GM18505 (cell line): ENCODE measurements around the gene PLPP4.

ENCODE experiments used
- ATAC-seq: cut with Tn5 transposase; IDR thresholded peaks from one replicate; pipeline ENCODE4 v1.9.1; 2021; ENCODE audit not compliant: unreplicated experiment
- POLR2A ChIP-seq: IDR thresholded peaks from 4 replicates; pipeline ENCODE4 v1.6.1; 2011; ENCODE audit warnings: borderline replicate concordance; ENCODE audit not compliant: insufficient read depth, insufficient read length; ENCODE audit errors: extremely low read depth

Gene PLPP4

DNA sequence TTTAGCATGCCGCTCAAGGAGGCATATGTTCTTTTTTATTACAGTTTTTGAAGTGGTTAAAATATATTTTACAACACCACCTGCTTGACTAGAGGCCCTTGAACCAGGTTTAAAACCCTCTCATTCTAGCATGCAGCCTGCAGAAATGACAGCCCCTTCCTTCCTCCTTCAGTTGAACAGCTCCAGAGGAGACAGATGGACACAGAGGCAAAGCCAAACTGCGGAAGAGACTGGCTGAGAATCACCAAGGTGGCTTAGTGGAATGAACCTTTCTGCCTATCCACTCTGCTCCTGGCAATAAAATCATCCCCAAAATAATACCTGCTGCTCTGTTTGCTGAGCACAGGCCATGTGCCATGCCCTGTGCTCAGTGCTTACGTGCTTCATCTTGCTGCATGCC, 23.9 kb upstream of the PLPP4 start:
- TF ChIP-seq POLR2A = no peak
- no peak for ATAC-seq

DNA sequence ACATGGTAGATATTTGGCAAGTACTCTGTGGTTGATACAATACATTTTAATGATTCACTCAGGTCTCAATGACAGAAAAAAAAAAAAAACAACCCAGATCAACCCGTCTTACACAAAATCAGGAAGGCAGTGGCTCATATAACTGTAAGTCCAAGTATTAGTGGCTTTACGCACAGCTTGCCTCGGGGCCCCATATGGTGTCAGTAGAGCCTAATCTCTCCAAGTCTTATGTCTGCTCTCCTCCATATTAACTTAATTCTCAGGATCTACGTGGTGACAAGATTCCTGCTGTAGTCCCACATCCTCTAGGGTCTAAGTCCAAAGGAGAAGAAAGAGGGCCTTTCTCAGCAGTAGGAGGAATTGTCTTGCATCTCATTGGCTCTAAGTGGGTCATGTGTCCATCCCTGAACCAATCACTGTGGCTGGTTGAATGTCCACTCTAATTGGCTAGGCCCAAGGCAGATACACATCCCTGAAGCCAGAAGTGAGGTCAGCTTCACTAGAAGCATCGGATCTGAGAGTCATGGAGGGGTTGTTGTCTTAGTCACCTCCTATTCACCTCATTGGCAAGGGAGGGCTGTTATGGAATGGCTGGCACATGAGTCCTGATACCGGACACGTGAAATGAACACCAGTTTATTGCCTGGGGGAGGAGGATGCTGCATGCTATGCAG, 20.5 kb upstream of the PLPP4 start:
- no peak for ATAC-seq
- TF ChIP-seq POLR2A = no peak

DNA sequence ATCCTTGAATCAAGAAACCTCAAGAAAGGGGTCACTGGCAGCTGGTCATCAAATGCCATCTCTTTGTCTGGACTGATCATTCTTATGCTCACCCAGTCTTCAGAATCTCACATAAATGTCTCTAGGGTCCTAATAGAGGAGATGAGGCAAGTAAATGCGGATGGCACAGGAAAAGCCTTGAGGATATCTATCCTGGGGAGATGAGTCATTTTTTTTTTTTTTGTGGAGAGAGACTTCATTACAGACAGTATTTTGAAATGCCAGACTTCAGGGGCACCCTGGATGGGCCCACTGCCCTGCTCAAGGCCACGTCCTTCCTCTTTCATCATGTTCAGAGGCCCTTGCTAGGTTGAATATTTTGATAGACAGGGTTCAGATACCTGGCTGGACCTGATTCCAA, 19.5 kb upstream of the PLPP4 start:
- no peak for ATAC-seq
- no peak for TF ChIP-seq POLR2A

DNA sequence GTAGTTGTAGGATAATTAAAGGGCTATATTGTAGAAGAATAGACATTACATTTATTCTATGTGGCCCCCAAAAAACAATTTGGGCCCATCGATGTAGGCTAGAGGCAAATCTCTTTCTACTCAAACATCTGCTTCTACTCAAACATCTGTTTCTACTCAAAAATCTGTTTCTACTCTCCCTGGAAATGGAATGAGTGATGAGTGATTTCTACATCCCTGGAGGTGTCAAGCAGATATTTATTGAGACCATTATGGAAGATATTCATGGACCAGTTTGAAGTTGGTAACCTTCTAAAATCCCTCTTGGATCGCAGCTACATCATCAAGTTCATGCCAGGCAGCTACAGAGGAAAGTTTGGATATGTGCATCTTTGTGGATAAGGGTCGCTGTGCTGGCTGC, 5.1 kb upstream of the PLPP4 start:
- no peak for TF ChIP-seq POLR2A
- no peak for ATAC-seq

DNA sequence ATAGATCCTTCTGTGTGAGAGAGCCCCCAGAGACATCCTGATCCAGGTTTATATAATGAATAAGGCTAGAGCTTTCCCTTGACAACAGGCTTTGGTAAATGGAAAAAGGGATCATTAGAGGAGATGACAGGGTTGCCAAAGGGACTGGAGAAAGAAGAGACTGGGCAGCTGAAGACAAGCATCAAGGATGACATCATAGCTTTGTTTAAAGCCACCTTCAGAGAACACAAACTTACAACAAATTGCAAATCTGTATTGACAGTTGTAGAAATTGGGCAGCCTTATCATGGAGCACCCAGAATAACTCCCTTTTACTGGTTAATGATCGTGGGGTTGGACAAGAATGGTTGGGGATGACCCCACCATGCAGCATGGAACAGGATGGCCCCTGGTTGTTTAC, 3.7 kb upstream of the PLPP4 start:
- ATAC-seq = no peak
- TF ChIP-seq POLR2A = no peak

DNA sequence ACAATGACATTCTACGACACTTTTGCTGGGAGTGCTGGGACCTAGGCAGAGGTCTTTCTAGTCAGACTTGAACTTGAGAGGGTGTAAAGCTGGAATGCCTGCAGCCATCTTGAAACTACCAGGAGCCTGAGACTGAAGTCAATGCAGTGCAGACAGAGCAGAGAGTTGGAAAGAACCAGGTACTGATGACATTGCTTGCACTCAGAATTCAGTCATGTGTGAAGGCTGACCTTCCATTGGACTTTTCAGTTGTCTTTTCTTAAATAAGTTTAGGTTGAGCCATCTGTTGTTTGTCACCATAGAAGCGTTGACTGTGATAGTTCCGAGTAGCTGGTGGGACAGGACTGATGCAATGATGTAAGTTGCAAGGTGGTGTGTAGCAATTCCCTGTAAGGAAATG, 3.1 kb upstream of the PLPP4 start:
- ATAC-seq = no peak

DNA sequence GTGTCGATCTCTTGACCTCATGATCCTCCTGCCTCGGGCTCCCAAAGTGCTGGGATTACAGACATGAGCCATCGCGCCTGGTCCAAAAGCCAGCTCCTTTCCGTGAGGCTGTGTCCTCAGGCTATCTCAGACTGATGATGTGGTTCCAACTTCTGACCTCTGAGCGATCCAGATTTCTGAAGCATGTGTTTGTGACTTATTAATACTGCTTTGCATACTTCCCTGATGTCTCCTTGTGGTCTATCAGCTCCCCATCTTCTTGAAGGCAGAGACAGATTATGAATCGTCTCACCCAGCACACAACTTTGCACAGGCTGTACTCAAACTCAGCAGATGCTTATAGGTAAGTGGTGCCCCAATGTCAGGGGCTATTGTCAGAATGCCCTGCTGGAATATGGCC, 2.0 kb upstream of the PLPP4 start:
- TF ChIP-seq POLR2A = no peak
- ATAC-seq = no peak

More for the DNA sequence above, 3.1 kb upstream of the PLPP4 start:
- TF ChIP-seq POLR2A = no peak

DNA sequence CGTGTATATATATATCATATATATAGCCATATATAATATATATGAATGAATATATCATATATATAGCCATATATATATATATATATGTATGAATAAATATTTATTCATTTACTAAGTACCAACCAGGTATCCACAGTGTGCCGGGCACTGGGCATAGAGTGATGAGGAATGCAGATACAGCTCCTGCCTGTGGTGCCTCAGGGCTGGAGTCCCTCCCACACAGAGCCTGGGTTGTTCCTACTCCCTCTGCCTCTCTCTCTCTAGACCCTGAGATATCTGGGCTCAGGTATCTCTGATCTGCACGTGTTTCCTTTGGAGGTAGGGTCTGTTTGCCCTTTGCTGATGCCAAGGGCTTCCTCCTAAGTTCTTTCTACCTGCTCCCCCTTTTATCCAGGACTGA, 1.4 kb upstream of the PLPP4 start:
- no peak for ATAC-seq
- no peak for TF ChIP-seq POLR2A

DNA sequence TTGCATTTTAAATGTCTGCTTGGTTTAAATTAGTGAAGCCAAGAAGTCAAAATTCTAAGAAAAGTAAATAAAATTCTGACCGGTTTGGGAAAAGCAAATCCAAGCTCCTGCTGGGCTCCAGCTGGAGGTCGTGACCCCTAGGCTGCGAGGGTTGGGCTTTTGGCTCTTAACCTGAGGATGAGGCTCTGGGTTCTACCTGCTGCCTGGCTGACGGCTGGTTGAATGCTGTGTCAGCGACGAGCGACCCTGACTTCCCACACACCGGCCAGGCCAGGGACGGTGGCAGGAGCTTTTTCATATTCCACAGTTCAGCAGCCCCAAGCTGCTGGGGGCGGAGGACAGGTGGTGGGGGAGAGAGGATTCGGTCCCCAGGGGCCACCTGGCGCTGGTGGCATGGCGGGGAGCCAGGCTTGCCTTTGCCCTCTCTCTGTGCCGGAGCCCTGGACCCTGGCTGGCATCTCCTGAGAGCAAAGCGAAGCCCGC, 843 bp upstream of the PLPP4 start:
- ATAC-seq = no peak
- no peak for TF ChIP-seq POLR2A

DNA sequence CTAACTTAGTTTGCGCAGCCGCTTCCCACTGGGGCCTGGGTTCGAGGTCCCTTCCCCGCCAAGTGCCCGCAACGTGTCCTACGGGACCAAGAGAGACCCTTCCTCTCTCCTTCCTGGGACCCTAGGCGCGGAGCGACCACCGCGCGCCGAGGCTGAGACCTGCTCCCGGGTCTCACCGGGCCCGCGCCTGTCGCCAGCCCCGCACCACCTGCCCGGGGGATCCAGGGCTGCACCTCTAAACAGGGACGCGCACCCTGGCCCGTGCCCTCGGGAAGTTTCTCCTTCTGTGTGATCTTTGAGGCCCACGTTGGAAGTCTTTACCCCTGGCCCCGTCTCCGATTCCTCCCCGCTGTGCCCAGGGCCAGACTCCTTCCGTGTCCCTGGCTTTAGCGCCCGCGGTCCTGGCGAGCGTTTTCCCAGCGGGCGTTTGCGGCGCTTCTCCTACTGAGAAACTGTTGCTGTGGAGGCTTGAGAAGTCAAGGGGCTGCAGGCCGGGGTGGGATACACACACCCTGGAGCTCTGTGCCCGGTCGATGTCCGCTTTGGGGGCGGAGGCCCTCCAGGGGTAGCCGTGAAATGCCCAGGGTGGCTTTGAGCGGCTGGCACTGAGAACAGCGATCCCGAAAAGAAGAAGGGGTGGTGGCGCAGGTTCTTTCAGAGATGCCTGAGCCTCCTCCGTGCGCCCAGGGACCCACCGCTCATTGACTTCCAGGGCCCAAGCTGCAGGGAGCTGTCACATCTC, 575 bp downstream of the PLPP4 start:
- TF ChIP-seq POLR2A = no peak
- ATAC-seq = no peak

DNA sequence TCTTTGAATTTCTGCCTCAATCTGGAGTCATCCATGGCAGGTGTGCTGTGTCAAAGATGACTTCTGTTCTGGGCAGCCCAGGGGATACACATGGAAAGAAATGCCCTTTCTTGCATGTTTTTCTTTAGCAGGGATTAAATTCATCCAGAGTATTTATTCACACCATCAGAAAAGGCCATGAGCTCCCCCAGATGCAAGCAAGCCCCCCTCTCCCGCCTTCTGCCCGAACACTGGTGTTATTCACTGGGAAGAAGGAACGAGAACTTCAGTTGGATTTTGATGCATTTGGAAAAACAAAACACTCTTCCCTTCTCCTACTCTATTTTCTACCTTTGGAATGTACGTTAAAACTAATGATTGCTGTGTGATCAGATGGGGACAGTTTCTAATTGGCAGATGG, 1.4 kb downstream of the PLPP4 start:
- TF ChIP-seq POLR2A = no peak
- no peak for ATAC-seq

DNA sequence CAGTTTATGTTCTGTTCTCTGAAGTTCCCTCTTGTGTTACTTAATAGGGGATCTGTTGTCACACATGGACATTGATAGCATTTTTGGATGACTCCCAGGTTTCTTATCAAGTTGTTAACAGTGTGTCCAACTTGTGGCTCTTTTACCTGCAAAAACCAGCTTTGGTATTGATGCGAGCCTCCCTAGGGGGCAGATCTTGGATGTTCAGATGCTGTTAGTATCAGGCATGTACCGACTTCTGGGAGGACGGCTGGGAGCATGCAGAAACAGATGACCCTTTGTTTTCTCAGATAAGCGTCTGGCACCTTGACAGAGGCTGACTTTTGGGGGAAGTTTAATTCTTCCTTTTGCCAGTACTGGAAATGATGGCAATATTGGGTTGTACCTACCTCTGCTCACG, 2.2 kb downstream of the PLPP4 start:
- TF ChIP-seq POLR2A = no peak
- ATAC-seq = no peak

DNA sequence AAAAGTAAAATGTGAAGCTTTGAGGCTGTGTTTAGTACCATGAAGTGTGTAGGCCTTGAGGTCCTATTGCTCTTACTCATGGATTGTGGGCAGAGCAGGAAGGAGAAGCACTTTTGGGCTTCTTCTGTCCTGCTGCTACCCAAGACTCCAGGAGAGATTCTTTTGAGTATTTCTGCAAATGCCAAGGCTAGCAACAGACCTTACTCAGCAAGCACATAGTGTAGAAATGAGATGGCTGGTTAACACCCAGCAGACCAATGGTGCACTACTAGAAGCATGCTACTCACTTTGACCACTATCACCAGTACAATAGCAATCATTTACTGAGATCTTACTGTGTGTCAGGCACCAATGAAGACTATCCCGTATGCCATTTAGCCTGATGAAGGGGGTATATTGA, 3.2 kb downstream of the PLPP4 start:
- TF ChIP-seq POLR2A = no peak
- ATAC-seq = no peak

DNA sequence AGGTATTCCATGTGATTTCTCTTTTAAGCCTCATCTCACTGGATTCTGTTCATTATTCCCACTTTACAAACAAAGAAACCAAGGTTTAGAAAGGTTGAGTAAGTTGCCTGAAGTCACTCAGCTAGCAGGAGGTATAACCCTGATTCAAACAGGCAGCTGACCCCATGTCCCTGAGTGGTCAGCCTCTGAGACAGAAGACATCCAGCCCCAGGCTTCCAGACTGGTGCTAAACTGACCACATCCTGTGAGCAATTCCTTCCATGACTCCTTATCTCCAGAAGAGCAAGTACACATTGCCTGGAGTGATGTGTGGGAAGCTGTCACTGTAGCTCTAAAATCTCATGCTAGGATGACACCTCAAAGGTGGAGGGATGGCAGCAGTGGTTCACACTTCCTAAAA, 3.7 kb downstream of the PLPP4 start:
- no peak for TF ChIP-seq POLR2A
- no peak for ATAC-seq
